HepG2 (cell line): ENCODE results near the gene ECHDC1. TPM values are rescaled to one million over a fixed set of nuclear protein-coding genes. Genes with fewer than 3 reads are reported as not detected.

Experiments used
- AFF4 ChIP-seq: sonication (generic); formaldehyde crosslinking; IDR thresholded peaks from 2 replicates; pipeline ENCODE4 v1.4.0; 2020; ENCODE audit warnings: missing genetic modification reagents
- HNF4A ChIP-seq: sonication (generic); formaldehyde crosslinking; IDR thresholded peaks from 2 replicates; pipeline ENCODE4 v1.4.0; 2020; ENCODE audit warnings: missing genetic modification reagents
- MAX ChIP-seq: IDR thresholded peaks from 2 replicates; pipeline ENCODE4 v1.6.1; 2012; ENCODE audit warnings: inconsistent platforms
- SUZ12 ChIP-seq: fragments of 150-350 bp; IDR thresholded peaks from 2 replicates; pipeline ENCODE4 v1.6.1; 2014; ENCODE audit warnings: low read depth, low read length
- ZFP90 ChIP-seq: sonication (generic); formaldehyde crosslinking; IDR thresholded peaks from 2 replicates; pipeline ENCODE4 v1.8.0; 2022; ENCODE audit warnings: missing genetic modification reagents, mild to moderate bottlenecking, inconsistent platforms, borderline replicate concordance
- ZNF329 ChIP-seq: sonication (generic); formaldehyde crosslinking; IDR thresholded peaks from 2 replicates; pipeline ENCODE4 v1.9.0; 2021; ENCODE audit warnings: low read depth, mild to moderate bottlenecking, missing genetic modification reagents
- ZNF407 ChIP-seq: sonication (generic); formaldehyde crosslinking; IDR thresholded peaks from one replicate; pipeline ENCODE4 v1.5.1; 2020; ENCODE audit warnings: mild to moderate bottlenecking, missing genetic modification reagents; ENCODE audit errors: not compliant biosample characterization
- ZNF484 ChIP-seq: sonication (generic); formaldehyde crosslinking; IDR thresholded peaks from 2 replicates; pipeline ENCODE4 v1.5.1; 2020; ENCODE audit warnings: mild to moderate bottlenecking, low read depth, missing genetic modification reagents, borderline replicate concordance
- ZNF574 ChIP-seq: sonication (generic); formaldehyde crosslinking; IDR thresholded peaks from 2 replicates; pipeline ENCODE4 v1.4.0; 2020; ENCODE audit warnings: missing genetic modification reagents
- ZNF691 ChIP-seq: sonication (generic); formaldehyde crosslinking; IDR thresholded peaks from 2 replicates; pipeline ENCODE4 v1.4.0; 2020; ENCODE audit warnings: missing genetic modification reagents, low read depth, mild to moderate bottlenecking, borderline replicate concordance
- polyA plus RNA-seq, 8 experiments: library from polyadenylated mRNA; depleted of rRNA in 3 of 8; stranded (reverse) in 7 of 8; unstranded in 1 of 8; fragments of >200 nt; fragmentation: Illumina TruSeq in 4 of 8; extraction: Trizol in 4 of 8; gene quantifications; 2 replicates each; pipeline versions ENCODE4 v1.2.1 to v1.2.3, GENCODE V29; 2011 to 2016; ENCODE audit warnings: low read depth in 4 of 8, missing spikeins in 1 of 8, mixed read lengths in 1 of 8; ENCODE audit not compliant: insufficient read depth in 1 of 8
- total RNA-seq, 5 experiments: library from RNA; depleted of rRNA; stranded (reverse); fragments of >200 nt; fragmentation: Illumina TruSeq; extraction: Trizol; gene quantifications; 2 replicates each; pipeline ENCODE4 v1.2.3, GENCODE V29; 2016; ENCODE audit warnings: low read depth in 1 of 5

The ECHDC1 gene
- total and polyA plus RNA-seq, 2 of the 13 experiments (the other 11 are each of a cell fraction or from before 2014, with no cell fraction given), result 32.8 to 98.1 TPM

- TF ChIP-seq AFF4 (peak; percentile 81; the same call in 1 of the 2 replicates), ZNF407 (CRISPR knock-in tag) (peak; percentile 72), ZNF574 (CRISPR knock-in tag) (peak; percentile 95), ZNF484 (CRISPR knock-in tag) (no peak), MAX (peak; percentile 94), ZNF329 (0 out of 2 replicates have a peak, but pooled peaks have one; percentile 38), ZNF691 (peak; percentile 93), HNF4A (CRISPR knock-in tag) (peak; percentile 9; the same call in 1 of the 2 replicates), ZFP90 (CRISPR knock-in tag) (no peak; the same call in 1 of the 2 replicates), SUZ12 (no peak)
Measured at GRCh38 chr6:127342946-127343808, at the start of gene ECHDC1 (continued).
